Measurements from ENCODE around the gene ABCF2.

The ABCF2 gene

GRCh38 chr7:151226875-151227782, at the start of gene ABCF2:
ABCF2 (minus strand) TSS chr7:151227205; CDS start chr7:151226458, 747 bp downstream.
- peak; percentile 97 for FAIRE-seq

- no peak for FAIRE-seq
Observed at GRCh38 chr7:151275813-151276577, 49.0 kb upstream of the ABCF2 start.

GRCh38 chr7:151274936-151275812, 48.2 kb upstream of the ABCF2 start:
- no peak for FAIRE-seq

GRCh38 chr7:151274396-151274795, 47.4 kb upstream of the ABCF2 start:
- no peak for FAIRE-seq

GRCh38 chr7:151273651-151274390, 46.8 kb upstream of the ABCF2 start:
- FAIRE-seq = no peak

GRCh38 chr7:151272877-151273276, 45.9 kb upstream of the ABCF2 start:
- no peak for FAIRE-seq

- FAIRE-seq = no peak
Observed at GRCh38 chr7:151272405-151272804, 45.4 kb upstream of the ABCF2 start.

GRCh38 chr7:151271699-151272355, 44.8 kb upstream of the ABCF2 start:
- no peak for FAIRE-seq

GRCh38 chr7:151269511-151269910, 42.5 kb upstream of the ABCF2 start:
- FAIRE-seq = no peak

- FAIRE-seq = no peak
Observed at GRCh38 chr7:151265351-151265931, 38.4 kb upstream of the ABCF2 start.

GRCh38 chr7:151264615-151265014, 37.6 kb upstream of the ABCF2 start:
- FAIRE-seq = no peak

- no peak for FAIRE-seq
Observed at GRCh38 chr7:151261529-151261928, 34.5 kb upstream of the ABCF2 start.

GRCh38 chr7:151260883-151261282, 33.9 kb upstream of the ABCF2 start:
- FAIRE-seq = no peak

- no peak for FAIRE-seq
Observed at GRCh38 chr7:151260471-151260870, 33.5 kb upstream of the ABCF2 start.

GRCh38 chr7:151257990-151258389, 31.0 kb upstream of the ABCF2 start:
- FAIRE-seq = no peak

GRCh38 chr7:151256410-151257045, 29.5 kb upstream of the ABCF2 start:
- FAIRE-seq = no peak

GRCh38 chr7:151255390-151255789, 28.4 kb upstream of the ABCF2 start:
- no peak for FAIRE-seq

- no peak for FAIRE-seq
Observed at GRCh38 chr7:151254851-151255250, 27.8 kb upstream of the ABCF2 start.

- no peak for FAIRE-seq
Observed at GRCh38 chr7:151254316-151254715, 27.3 kb upstream of the ABCF2 start.

GRCh38 chr7:151252961-151253711, 26.1 kb upstream of the ABCF2 start:
- no peak for FAIRE-seq
